Measurements from ENCODE around the gene TCERG1L.
"Not testable (repeated sequence)": the region's sequence is repeated elsewhere in the genome, so short reads cannot be mapped to it uniquely, and the experiment has no call there.

TCERG1L gene

GRCh38 chr10:131158695-131159094 lies 152.8 kb downstream of the TCERG1L start:
- DNase-seq, result no peak

GRCh38 chr10:131157899-131158298 lies 153.6 kb downstream of the TCERG1L start:
- DNase-seq, result no peak

- no peak for DNase-seq
Observed at GRCh38 chr10:131155876-131156230, 155.7 kb downstream of the TCERG1L start.

GRCh38 chr10:131155218-131155875 lies 156.2 kb downstream of the TCERG1L start:
- DNase-seq, result no peak

GRCh38 chr10:131154306-131155025 lies 157.1 kb downstream of the TCERG1L start:
- DNase-seq, result no peak

GRCh38 chr10:131152456-131152855 lies 159.1 kb downstream of the TCERG1L start:
- not testable (repeated sequence) for DNase-seq

GRCh38 chr10:131150126-131150525 lies 161.4 kb downstream of the TCERG1L start:
- DNase-seq, result no peak

GRCh38 chr10:131149586-131149985 lies 161.9 kb downstream of the TCERG1L start:
- DNase-seq, result no peak

- no peak for DNase-seq
Observed at GRCh38 chr10:131149111-131149510, 162.4 kb downstream of the TCERG1L start.

- no peak for DNase-seq
Observed at GRCh38 chr10:131148270-131148669, 163.3 kb downstream of the TCERG1L start.

- DNase-seq, result no peak
Observed at GRCh38 chr10:131147301-131147975, 164.1 kb downstream of the TCERG1L start.

- DNase-seq, result no peak
Observed at GRCh38 chr10:131146790-131147189, 164.7 kb downstream of the TCERG1L start.

GRCh38 chr10:131145756-131146155 lies 165.8 kb downstream of the TCERG1L start:
- no peak for DNase-seq

- DNase-seq, result no peak
Observed at GRCh38 chr10:131144711-131145375, 166.7 kb downstream of the TCERG1L start.

- DNase-seq, result no peak
Observed at GRCh38 chr10:131144196-131144595, 167.3 kb downstream of the TCERG1L start.

GRCh38 chr10:131143425-131144165 lies 167.9 kb downstream of the TCERG1L start:
- no peak for DNase-seq

GRCh38 chr10:131142517-131143380 lies 168.8 kb downstream of the TCERG1L start:
- DNase-seq, result no peak

GRCh38 chr10:131141645-131142516 lies 169.6 kb downstream of the TCERG1L start:
- no peak for DNase-seq

- no peak for DNase-seq
Observed at GRCh38 chr10:131141207-131141606, 170.3 kb downstream of the TCERG1L start.

- DNase-seq, result no peak
Observed at GRCh38 chr10:131140606-131141005, 170.9 kb downstream of the TCERG1L start.

GRCh38 chr10:131137223-131137622 lies 174.3 kb downstream of the TCERG1L start:
- no peak for DNase-seq
